ENCODE results near the gene CREBZF. TPM values are rescaled to one million over a fixed set of nuclear protein-coding genes. Genes with fewer than 3 reads are reported as not detected.

Gene CREBZF
- total RNA-seq, result 94.0 TPM
- polyA plus RNA-seq, result 32.7 TPM

DNA sequence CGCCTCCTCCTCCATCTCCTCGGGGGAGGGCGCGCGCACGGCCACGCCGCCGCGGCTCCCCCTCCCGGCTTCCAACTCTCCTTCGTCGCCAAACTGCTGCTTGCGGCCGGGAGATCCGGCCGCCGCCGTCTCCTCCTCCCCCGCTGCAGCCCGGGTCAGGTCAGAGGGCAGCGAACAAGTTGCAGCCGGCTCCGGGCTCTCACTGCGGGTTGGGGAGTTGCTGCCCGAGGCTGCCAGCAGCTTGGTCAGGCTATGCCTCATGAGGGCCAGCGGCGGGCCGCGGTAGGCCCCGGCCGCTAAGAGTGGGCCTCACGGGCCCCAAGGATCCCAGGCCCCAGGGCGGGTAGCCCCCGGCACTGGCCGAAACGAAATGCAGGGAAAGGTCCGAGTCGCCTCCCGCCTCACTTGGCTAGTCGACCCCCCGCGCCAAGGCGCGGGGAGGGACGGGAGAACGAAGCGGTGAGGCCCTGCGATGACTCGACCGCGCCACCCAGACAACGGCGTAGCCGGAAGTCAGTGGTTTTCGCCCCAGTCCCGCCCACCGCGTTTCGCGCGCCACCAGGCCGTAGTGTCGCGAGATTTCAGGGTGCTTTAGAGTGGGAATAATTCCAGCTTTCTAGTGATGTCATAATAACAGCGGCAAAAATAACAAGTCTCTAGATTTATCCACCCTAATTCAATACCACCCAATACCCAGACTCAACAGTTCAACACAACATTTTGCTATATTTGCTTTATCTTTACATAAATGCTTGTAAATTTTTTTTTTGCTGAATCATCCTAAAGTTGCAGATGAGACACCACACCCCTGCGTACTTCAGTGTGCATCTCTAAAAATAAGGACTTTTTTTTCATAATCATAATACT, at the start of gene CREBZF:
CREBZF (minus strand) TSS at position 515 of the 867 bp plus-strand sequence; CDS start at position 261, 254 bp downstream.
- DNase-seq (ENCODE audit: extremely low spot score), result peak; percentile 90
- no peaks in the 10 kb centered on the region for H3K36me3 ChIP-seq (ENCODE audit: insufficient read depth)
- H3K4me1 ChIP-seq (ENCODE audit: insufficient read depth), result no peaks in the 10 kb centered on the region
- peak within 1 kb of the TSS; percentile 100 for H3K27ac ChIP-seq (ENCODE audit: low read depth)
- under 1% methylated on average over 67 of the region's 67 CpGs for WGBS
- H3K4me3 ChIP-seq (ENCODE audit: low read depth, low read length), result peak within 1 kb of the TSS; percentile 63

DNA sequence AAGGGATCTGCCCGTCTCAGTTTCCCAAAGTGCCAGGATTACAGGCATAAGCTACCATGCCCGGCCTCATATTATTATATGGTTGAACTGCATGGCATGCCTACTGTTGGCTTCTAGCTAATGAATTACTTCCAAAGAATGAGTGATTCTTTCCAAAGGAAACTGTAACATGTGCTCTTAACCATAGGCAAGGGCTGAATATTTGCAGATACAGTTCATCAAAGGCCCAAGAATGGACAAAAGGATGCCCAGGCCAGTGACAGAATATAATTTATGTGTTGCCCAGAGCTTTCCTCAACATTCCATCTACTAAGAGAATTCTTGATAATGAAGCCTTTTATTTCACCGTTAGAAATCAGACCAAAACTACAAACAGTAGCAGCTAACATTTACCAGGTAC, 48.0 kb upstream of the CREBZF start:
- no peaks in the 10 kb centered on the region for H3K4me1 ChIP-seq (ENCODE audit: insufficient read depth)
- DNase-seq (ENCODE audit: extremely low spot score), result no peak
- no peak overlapping the region for H3K27ac ChIP-seq (ENCODE audit: low read depth)
- H3K4me3 ChIP-seq (ENCODE audit: low read depth, low read length), result no peak overlapping the region
- WGBS, result 86% methylated on average over 3 of the region's 3 CpGs
- H3K36me3 ChIP-seq (ENCODE audit: insufficient read depth), result peaks cover 3% of the 10 kb centered on the region

- no peaks in the 10 kb centered on the region for H3K4me1 ChIP-seq (ENCODE audit: insufficient read depth)
- H3K36me3 ChIP-seq (ENCODE audit: insufficient read depth), result peaks cover 3% of the 10 kb centered on the region
- H3K27ac ChIP-seq (ENCODE audit: low read depth), result no peak overlapping the region
- DNase-seq (ENCODE audit: extremely low spot score), result no peak
- WGBS, result 27% methylated on average over 5 of the region's 5 CpGs
- no peak overlapping the region for H3K4me3 ChIP-seq (ENCODE audit: low read depth, low read length)
Measured at GRCh38 chr11:85710917-85711316, 46.0 kb upstream of the CREBZF start.

DNA sequence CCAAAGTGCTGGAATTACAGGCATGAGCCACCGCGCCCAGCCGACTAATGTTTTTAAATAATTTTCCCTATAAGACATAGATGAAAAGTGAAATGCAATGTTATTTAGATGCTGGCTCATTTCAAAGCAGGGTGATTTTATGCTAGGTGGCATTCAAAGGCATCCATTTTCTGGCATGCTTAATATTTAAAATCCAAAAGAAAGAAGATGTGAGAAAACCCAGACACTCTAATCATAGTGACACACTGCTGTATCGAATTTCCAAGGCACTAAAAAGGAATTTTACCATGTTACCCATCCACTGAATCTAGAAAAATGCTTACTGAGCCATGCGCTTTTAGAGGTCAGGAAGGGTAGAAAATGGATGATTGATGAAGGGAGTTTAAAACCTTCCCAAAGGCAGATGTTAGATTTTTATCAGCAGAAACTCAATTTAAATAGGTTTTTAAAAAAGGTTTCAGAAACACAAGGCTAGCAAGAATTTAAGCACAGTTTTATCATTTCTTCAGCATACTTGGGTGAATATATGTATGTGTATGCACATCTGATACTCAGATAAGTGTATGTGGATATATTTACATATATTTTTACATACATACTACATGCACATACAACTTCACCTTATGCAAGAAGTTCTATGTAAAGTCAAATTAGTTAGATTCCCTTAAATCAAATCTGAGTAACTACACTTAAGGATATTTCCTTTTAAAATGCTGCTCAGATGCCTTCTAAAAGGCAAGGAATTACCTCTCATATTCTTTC, 45.2 kb upstream of the CREBZF start:
- Histone ChIP-seq H3K4me3 (ENCODE audit: low read depth, low read length) (no peak overlapping the region), H3K4me1 (ENCODE audit: insufficient read depth) (no peaks in the 10 kb centered on the region), H3K27ac (ENCODE audit: low read depth) (no peak overlapping the region), H3K36me3 (ENCODE audit: insufficient read depth) (peaks cover 3% of the 10 kb centered on the region)
- 83% methylated on average over 5 of the region's 5 CpGs for WGBS
- no peak for DNase-seq (ENCODE audit: extremely low spot score)

DNA sequence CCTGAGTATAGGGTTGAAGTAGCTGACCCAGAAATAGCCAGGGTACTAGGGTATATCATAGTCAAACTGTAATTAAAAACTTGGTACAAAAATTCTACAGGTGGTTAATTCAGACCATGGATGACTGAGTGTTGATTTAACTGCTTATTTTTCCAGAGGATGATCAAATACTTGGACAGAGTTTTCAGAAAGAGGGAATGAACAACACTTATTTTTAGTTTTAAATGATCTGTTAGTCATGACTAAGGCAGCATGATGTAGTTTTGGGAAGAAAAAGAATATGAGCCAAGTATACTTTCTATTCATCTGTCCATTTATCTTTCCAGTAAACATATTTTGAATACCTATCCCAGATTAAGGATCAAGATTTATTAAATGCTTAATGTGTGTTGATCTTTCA, 40.9 kb upstream of the CREBZF start:
- Histone ChIP-seq H3K27ac (ENCODE audit: low read depth) (no peak overlapping the region), H3K4me3 (ENCODE audit: low read depth, low read length) (no peak overlapping the region), H3K36me3 (ENCODE audit: insufficient read depth) (no peaks in the 10 kb centered on the region), H3K4me1 (ENCODE audit: insufficient read depth) (no peaks in the 10 kb centered on the region)
- DNase-seq (ENCODE audit: extremely low spot score), result no peak

GRCh38 chr11:85704967-85705366, 40.0 kb upstream of the CREBZF start:
- no peaks in the 10 kb centered on the region for H3K4me1 ChIP-seq (ENCODE audit: insufficient read depth)
- H3K4me3 ChIP-seq (ENCODE audit: low read depth, low read length), result no peak overlapping the region
- H3K27ac ChIP-seq (ENCODE audit: low read depth), result no peak overlapping the region
- 97% methylated on average over 3 of the region's 3 CpGs for WGBS
- DNase-seq (ENCODE audit: extremely low spot score), result no peak
- no peaks in the 10 kb centered on the region for H3K36me3 ChIP-seq (ENCODE audit: insufficient read depth)

- no peak overlapping the region for H3K27ac ChIP-seq (ENCODE audit: low read depth)
- H3K4me3 ChIP-seq (ENCODE audit: low read depth, low read length), result no peak overlapping the region
- DNase-seq (ENCODE audit: extremely low spot score), result no peak
- no peaks in the 10 kb centered on the region for H3K4me1 ChIP-seq (ENCODE audit: insufficient read depth)
- peaks cover 3% of the 10 kb centered on the region for H3K36me3 ChIP-seq (ENCODE audit: insufficient read depth)
- WGBS, result 83% methylated on average over 2 of the region's 2 CpGs
Measured at GRCh38 chr11:85699957-85700741, 35.2 kb upstream of the CREBZF start.

- 55% methylated on average over 1 of the region's 1 CpG for WGBS
- peaks cover 3% of the 10 kb centered on the region for H3K36me3 ChIP-seq (ENCODE audit: insufficient read depth)
- no peak overlapping the region for H3K4me3 ChIP-seq (ENCODE audit: low read depth, low read length)
- DNase-seq (ENCODE audit: extremely low spot score), result no peak
- H3K4me1 ChIP-seq (ENCODE audit: insufficient read depth), result no peaks in the 10 kb centered on the region
- no peak overlapping the region for H3K27ac ChIP-seq (ENCODE audit: low read depth)
Measured at GRCh38 chr11:85698195-85698594, 33.3 kb upstream of the CREBZF start.

- H3K27ac ChIP-seq (ENCODE audit: low read depth), result no peak overlapping the region
- no peaks in the 10 kb centered on the region for H3K4me1 ChIP-seq (ENCODE audit: insufficient read depth)
- DNase-seq (ENCODE audit: extremely low spot score), result no peak
- WGBS, result 84% methylated on average over 2 of the region's 2 CpGs
- H3K36me3 ChIP-seq (ENCODE audit: insufficient read depth), result peaks cover 3% of the 10 kb centered on the region
- H3K4me3 ChIP-seq (ENCODE audit: low read depth, low read length), result no peak overlapping the region
Measured at GRCh38 chr11:85697747-85698146, 32.8 kb upstream of the CREBZF start.

DNA sequence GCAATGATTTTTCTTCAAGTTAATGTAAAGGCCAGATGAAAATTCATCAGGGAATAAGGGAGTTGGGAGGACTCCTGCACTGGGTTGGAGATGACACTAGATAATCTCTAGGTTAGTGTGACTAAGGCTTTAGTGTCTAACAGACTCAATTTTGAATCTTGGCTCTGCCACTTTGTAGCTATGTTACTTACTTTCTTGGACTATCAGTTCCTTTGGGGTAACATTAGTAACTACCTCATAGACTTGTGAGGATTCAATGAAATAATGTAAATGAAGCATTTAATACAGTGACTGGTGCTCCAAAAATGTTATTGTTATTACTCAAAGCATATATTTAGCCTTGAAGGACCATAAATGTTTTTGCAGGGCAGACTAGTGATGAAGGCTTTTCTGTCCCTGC, 30.6 kb upstream of the CREBZF start:
- H3K4me1 ChIP-seq (ENCODE audit: insufficient read depth), result no peaks in the 10 kb centered on the region
- no peak overlapping the region for H3K27ac ChIP-seq (ENCODE audit: low read depth)
- DNase-seq (ENCODE audit: extremely low spot score), result no peak
- H3K4me3 ChIP-seq (ENCODE audit: low read depth, low read length), result no peak overlapping the region
- peaks cover 3% of the 10 kb centered on the region for H3K36me3 ChIP-seq (ENCODE audit: insufficient read depth)

DNA sequence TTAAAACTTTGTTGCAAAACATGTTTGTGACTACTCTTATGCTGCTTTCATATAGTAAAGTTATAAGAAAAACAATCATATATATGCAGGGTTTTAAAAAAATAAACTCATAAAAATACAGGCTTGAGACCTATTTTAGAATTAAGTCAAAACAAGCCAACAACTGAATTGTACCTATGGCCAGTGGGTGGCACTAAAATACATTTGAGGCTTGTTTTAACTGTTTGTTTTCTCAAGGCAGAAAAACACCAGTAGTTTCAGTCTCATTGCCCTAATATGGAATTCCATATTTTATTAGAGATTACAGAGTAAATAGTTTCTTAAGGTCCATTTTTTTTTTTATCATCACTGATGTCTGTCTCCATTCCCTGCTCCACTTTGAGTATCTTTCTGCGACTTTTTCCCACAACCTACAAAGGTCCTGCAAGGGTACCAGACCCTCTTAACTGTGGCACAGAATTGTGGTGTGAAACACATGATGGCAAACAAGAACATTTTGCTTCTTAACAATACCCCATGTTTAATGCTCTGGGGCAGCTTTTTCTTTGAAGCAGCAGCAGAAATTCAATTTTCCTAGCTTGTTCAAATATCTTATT, 29.6 kb upstream of the CREBZF start:
- no peak overlapping the region for H3K27ac ChIP-seq (ENCODE audit: low read depth)
- DNase-seq (ENCODE audit: extremely low spot score), result no peak
- no peaks in the 10 kb centered on the region for H3K4me1 ChIP-seq (ENCODE audit: insufficient read depth)
- WGBS, result 96% methylated on average over 1 of the region's 1 CpG
- no peak overlapping the region for H3K4me3 ChIP-seq (ENCODE audit: low read depth, low read length)
- peaks cover 3% of the 10 kb centered on the region for H3K36me3 ChIP-seq (ENCODE audit: insufficient read depth)

GRCh38 chr11:85685820-85686459, 21.0 kb upstream of the CREBZF start, which contains the start of gene CCDC89:
CCDC89 (minus strand) TSS chr11:85686195; CDS start chr11:85686130, 65 bp downstream.
- peak; percentile 78 for DNase-seq (ENCODE audit: extremely low spot score)
- Histone ChIP-seq H3K4me3 (ENCODE audit: low read depth, low read length) (peak within 1 kb of the TSS; percentile 14), H3K4me1 (ENCODE audit: insufficient read depth) (no peaks in the 10 kb centered on the region), H3K36me3 (ENCODE audit: insufficient read depth) (no peaks in the 10 kb centered on the region), H3K27ac (ENCODE audit: low read depth) (peak within 1 kb of the TSS; percentile 40)
- WGBS, result 15% methylated on average over 13 of the region's 13 CpGs

Data from urinary bladder (tissue), 4 donors.